GM19240 (cell line): ENCODE measurements around the gene AP5S1.
"Not testable (repeated sequence)": the region's sequence is repeated elsewhere in the genome, so short reads cannot be mapped to it uniquely, and the experiment has no call there.

Source experiments
- DNase-seq: peaks from one replicate; pipeline ENCODE4 v3.0.0; 2011; ENCODE audit warnings: low spot score; ENCODE audit not compliant: insufficient read length

The AP5S1 gene

GRCh38 chr20:3842348-3842930, 22.1 kb downstream of the AP5S1 start:
- no peak for DNase-seq

DNA sequence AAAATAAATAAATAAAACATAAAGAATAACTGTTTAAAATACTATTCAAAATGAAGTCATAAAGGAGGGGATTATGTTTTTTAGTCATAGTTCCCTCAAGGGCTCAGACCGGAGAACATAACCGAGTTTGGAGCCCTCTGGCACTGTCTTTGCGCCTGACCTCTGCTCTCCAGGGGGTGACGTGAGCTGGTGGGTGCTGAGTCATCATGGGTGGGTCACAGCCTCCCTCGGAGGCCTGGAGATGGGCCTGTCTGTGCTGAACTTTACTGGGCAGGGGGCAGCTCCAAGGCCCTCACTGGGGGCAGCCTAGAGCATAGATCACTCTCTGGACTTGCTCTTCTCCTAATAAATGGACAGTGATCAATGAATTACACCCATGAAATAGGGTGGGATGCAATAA, 23.1 kb downstream of the AP5S1 start:
- DNase-seq: no peak

DNA sequence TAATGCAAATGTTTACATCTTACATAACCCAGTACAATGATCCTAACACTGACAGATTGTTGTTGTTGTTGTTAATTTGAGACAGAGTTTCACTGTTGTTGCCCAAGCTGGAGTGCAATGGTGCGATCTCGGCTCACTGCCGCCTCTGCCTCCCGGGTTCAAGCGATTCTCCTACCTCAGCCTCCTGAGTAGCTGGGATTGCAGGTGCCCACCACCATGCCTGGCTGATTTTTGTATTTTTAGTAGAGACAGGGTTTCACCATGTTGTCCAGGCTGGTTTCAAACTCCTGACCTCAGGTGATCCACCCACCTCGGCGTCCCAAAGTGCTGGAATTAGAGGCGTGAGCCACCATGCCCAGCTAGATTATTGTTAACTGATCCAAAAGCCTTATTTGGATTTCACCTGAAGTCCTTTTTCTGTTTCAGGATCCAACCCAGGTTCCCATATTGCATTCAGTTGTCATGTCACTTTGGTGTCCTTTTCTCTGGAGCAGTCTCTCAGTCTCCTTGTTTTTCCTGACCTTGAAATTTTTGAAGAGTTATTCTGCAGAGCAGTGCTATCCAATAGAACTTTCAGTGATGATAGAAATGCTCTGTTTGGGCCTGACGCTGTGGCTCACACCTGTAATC, 23.8 kb downstream of the AP5S1 start:
- not testable (repeated sequence) for DNase-seq

DNA sequence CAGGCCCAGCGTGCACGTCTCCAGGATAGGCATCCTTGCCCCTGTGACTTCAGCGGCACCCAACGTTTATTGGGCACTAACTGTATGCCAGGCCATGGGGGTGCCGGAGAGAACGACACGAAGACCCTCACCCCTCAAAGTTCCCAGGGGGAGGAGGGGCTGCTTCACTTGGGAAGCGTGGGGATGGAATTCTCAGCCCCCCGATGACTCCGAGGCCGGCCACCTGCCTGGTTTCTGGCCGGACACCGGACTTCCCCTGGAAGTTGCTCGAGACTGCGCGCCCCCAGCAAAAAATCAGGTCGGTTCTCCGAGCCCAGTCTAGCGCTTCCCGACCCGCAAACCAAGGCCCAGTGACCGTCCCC, 26.0 kb downstream of the AP5S1 start:
- DNase-seq: no peak

- DNase-seq: peak; percentile 76
Measured at GRCh38 chr20:3846740-3847428, 26.5 kb downstream of the AP5S1 start, which contains the start of gene MAVS. Gene MAVS (plus strand): TSS chr20:3846834. CDS start chr20:3854625, 7,791 bp downstream.

DNA sequence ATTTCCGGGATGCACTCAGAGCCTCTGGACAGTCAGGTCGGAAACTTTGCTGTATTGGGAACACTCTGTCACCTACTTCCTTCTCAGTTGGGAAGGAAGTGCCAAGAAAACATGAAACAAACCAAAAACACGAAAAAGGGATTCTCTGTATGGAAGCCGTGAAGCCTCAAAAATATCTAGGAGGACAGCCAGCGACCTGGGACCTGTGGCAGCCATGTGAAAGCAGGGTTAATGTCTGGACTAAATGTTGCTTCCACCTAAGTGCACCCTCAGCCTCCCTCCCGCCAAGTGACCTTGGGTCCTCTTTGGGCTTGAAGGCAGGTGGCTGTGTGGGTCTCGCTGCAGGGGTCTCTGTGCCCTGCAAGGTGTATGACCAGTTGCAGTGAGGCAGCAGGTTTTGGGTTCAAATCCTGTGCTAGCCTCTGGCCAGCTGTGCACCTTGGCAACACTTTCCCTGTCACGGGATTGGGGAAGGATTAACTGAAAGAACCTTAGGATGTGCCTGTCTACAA, 27.1 kb downstream of the AP5S1 start:
- DNase-seq: no peak

DNA sequence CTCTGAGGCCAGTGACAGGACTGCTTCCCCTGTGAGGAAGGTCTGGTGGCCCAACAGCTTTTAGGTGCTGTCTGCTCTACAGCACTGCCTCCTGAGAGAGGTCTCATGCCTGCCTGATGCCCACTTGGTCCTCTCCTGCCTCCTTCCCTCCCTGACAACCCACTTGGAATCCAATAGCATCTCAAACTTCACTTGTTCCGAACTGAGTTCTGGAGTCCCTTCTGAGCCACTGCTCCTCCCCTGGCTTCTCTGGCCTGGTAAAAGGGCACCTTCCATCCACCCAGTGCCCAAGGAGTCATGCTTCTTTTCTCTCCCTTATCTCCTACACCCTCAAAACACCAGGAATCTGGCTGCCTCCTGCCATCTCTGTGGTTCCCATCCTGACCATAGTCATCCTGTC, 28.2 kb downstream of the AP5S1 start:
- DNase-seq: no peak

- DNase-seq: no peak
Measured at GRCh38 chr20:3854462-3854871, 34.1 kb downstream of the AP5S1 start.

DNA sequence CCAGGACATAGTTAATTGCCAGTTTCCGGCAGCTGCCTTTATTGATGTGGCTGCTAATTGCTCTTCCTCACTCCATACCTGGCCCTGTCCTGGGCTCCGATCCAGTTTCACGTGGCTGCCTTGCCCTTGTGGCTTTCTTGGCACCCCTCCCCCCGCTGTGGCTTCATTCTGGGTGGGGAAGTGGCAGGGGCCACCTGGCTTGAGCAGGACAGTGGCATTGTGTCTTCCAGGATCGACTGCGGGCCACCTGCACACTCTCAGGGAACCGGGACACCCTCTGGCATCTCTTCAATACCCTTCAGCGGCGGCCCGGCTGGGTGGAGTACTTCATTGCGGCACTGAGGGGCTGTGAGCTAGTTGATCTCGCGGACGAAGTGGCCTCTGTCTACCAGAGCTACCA, 37.1 kb downstream of the AP5S1 start:
- DNase-seq: no peak

DNA sequence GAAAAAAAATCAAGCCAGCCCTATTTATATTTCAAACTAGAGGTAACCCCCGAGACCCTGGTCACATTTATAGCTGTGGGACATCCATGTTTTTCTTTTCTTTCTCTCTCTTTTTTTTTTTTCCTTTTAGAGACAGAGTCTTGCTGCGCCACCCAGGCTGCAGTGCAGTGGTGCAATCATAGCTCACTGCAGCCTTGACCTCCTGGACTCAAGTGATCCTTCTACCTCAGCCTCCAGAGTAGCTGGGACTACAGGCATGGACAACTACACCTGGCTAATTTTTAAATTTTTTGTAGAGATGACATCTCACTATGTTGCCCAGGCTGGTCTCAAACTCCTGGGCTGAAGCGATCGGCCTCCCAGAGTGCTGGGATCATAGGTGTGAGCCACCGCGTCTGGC, 38.3 kb downstream of the AP5S1 start:
- DNase-seq: no peak

DNA sequence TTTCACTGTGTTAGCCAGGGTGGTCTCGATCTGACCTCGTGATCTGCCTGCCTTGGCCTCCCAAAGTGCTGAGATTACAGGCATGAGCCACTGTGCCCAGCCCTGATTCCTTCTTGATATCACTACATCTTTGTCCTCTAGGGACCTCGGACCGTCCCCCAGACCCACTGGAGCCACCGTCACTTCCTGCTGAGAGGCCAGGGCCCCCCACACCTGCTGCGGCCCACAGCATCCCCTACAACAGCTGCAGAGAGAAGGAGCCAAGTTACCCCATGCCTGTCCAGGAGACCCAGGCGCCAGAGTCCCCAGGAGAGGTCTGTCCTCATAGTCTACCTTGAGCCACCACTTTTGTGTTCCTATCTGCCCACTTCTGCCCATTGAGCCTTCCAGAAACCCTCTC, 40.8 kb downstream of the AP5S1 start:
- DNase-seq: no peak

DNA sequence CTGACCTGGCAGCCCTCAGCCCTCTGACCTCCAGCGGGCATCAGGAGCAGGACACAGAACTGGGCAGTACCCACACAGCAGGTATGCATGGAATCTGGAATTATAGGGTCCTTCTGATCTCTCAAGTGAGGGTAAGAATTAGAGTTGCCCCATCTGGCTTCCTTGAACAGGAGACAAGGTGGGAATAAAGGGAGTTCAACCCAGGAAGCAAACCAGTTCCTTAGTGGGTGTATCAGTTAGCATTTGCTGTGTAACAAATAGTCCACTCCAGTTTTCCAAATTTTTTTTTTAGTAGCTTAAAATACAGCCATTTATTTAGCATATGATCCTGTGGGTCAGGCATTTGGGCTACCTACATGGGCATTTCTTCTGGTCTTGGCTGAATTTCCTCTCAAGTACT, 42.0 kb downstream of the AP5S1 start:
- no peak for DNase-seq

DNA sequence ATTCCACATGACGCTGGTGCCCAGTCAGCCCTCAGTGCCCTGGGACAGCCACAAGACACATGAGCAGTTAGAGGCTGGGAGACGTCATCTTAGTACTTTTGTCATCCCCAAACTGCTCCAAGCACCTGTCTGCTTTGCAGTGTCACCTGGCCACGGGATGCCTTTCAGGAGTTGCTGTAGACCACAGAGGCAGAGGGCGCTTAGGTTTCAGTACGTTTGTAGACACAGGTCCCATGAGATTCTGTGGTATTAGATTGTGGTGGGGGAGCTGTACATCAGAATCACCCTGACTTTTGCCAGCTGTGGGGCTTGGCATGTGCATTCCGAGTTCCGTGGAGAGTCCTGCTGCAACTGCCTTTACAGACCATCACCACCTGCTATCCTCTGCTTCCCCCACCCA, 43.0 kb downstream of the AP5S1 start:
- no peak for DNase-seq

DNA sequence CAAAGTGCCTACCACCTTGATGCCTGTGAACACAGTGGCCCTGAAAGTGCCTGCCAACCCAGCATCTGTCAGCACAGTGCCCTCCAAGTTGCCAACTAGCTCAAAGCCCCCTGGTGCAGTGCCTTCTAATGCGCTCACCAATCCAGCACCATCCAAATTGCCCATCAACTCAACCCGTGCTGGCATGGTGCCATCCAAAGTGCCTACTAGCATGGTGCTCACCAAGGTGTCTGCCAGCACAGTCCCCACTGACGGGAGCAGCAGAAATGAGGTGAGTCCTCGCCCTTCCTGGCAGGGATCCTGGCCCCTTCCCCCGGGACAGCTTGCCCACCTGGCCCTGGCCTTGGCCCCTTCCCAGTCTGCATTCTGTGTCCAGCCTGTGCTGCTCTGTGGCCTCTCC, 44.2 kb downstream of the AP5S1 start:
- no peak for DNase-seq

DNA sequence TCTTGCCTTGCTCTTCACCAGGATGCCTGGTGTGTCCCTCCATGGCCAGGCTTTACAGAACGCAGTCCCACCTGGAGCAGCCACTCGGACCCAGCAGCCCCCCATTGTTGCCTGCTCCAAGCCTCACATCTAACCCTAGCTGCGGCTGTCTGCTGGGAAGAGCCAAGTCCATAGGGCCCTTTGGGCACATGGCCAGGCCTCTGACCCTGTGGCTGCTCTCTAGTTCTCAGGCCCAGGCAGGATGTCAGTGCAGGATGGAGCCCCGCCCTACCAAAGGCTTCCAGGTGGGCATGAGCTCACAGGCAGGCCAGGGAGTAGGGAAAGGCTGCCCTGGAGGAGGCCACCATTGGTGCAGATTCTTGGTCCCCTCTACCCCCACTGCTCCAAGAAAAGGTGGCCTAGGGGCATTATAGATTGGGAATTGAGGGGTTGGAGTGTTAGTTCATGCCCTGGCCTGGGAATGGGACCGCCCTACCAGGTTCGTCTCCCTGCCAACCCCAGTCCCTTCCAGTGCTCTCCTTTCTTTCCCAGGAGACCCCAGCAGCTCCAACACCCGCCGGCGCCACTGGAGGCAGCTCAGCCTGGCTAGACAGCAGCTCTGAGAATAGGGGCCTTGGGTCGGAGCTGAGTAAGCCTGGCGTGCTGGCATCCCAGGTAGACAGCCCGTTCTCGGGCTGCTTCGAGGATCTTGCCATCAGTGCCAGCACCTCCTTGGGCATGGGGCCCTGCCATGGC, 45.0 kb downstream of the AP5S1 start:
- no peak for DNase-seq

DNA sequence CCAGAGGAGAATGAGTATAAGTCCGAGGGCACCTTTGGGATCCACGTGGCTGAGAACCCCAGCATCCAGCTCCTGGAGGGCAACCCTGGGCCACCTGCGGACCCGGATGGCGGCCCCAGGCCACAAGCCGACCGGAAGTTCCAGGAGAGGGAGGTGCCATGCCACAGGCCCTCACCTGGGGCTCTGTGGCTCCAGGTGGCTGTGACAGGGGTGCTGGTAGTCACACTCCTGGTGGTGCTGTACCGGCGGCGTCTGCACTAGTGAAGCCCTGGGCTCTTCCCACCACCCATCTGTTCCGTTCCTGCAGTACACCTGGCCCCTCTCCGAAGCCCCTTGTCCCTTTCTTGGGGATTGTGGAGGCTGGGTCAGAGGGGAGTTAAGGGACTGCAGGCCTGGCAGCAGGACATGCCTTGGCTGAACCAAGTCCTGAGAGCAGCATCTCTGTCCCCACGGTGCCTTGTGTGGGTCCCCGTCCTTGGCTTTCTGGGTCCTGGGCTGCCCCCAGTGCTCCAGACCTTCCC, 45.6 kb downstream of the AP5S1 start:
- no peak for DNase-seq

DNA sequence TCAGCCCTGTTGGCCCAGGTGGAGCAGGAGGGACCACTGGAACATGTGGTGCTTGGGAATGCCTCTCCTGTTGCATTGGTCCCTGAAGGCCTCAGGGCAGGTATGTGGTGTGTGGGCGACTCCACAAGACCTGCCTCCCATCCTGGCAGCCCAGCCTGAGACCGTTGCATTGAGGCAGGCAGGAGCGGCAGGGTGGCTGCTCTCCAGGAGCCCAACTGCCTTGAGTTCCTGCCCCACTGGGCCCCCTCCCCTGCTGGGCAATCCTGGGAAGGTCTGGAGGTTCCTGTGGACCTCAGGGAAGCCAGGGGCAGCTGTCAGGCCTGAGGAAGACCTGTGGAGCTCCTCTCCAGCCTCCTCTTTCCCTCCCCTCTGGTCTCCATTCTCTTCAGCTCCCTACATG, 46.1 kb downstream of the AP5S1 start:
- DNase-seq: no peak

DNA sequence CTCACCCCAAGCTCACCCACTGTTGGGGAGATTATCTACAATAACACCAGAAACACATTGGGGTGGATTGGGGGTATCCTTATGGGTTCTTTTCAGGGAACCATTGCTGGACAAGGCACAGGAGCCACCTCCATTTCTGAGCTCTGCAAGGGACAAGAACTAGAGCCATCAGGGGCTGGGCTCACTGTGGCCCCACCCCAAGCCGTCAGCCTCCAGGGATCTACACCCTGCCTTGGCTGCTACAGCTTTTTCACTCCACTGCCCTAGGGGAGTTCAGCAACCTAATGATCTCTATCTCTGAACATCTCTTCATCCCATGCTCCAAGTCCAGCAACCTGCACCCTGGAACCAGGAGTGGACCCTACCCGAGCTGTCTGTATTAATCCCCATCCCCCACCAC, 47.5 kb downstream of the AP5S1 start:
- no peak for DNase-seq

GRCh38 chr20:3869839-3870634, 49.7 kb downstream of the AP5S1 start:
- DNase-seq: no peak

DNA sequence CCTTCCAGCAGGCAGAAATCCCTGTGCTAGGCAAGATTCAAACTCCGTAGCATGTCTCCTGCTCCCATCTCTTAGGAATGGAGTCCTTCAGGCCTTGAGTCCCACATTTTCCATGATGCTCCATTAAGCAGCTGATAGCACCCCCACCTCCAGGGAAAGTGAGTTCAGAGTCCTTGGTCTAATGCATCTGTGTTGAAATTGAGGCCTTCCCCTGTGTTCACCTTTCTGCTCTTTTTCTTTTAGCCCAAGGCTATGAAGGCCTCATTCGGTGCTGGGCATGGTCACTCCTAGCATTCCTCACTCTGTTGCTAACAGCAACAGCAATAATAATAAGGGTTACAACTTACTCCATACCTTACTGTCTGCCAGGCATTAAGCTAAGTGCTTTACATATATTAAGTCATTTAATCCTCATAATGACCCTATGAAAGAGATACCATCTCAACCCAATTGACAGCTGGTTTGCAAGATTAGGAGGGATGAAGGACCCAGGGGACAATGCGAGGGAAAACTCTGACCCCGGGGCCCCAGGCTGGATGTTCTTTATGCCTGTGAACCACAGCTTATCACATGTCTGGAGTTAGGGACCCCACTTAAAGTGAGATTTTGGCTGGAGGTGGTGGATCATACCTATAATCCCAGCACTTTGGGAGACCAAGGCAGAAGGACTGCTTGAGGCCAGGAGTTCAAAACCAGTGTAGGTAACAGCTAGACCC, 51.4 kb downstream of the AP5S1 start:
- no peak for DNase-seq
